Ishikawa (cell line): Measurements from ENCODE around the gene SGCD.

ENCODE experiments used
- CEBPB ChIP-seq: IDR thresholded peaks from 2 replicates; pipeline ENCODE4 v1.6.1; 2012
- EGR1 ChIP-seq: IDR thresholded peaks from 2 replicates; pipeline ENCODE4 v1.6.1; 2012
- RAD21 ChIP-seq: IDR thresholded peaks from 2 replicates; pipeline ENCODE4 v1.6.1; 2012; ENCODE audit warnings: low read depth
- TAF1 ChIP-seq: IDR thresholded peaks from 2 replicates; pipeline ENCODE4 v1.6.1; 2012; ENCODE audit warnings: low read depth, mild to moderate bottlenecking
- TCF12 ChIP-seq: IDR thresholded peaks from 2 replicates; pipeline ENCODE4 v1.6.1; 2012; ENCODE audit warnings: low read depth
- USF1 ChIP-seq: IDR thresholded peaks from 2 replicates; pipeline ENCODE4 v1.6.1; 2012
- YY1 ChIP-seq: IDR thresholded peaks from 2 replicates; pipeline ENCODE4 v1.6.1; 2012; ENCODE audit warnings: low read depth
- ZBTB7A ChIP-seq: IDR thresholded peaks from 2 replicates; pipeline ENCODE4 v1.6.1; 2012; ENCODE audit warnings: low read depth

- TF ChIP-seq TCF12 (no peak), TAF1 (no peak), USF1 (no peak), YY1 (no peak), CEBPB (no peak), EGR1 (no peak), RAD21 (no peak), ZBTB7A (no peak)
These were observed 188.9 kb downstream of the SGCD start for GRCh38 chr5:156515803-156516360.
